OCI-LY7 (cell line): ENCODE measurements around the gene RPP25. TPM values are rescaled to one million over a fixed set of nuclear protein-coding genes. Genes with fewer than 3 reads are reported as not detected.

Experiments used
- BruUV-seq: library from RNA; stranded (reverse); fragments of 400-500 nt; replicated peaks from 2 replicates; lab custom pipeline; 2021; lab: Mats Ljungman, UMichigan
- CTCF ChIA-PET: fragments of 300-600 bp; sonication (Branson Sonifier 250); formaldehyde crosslinking; loops from one replicate; lab custom pipeline; 2022; ENCODE audit warnings: antibody characterized with exemption; ENCODE audit not compliant: unreplicated experiment; lab: Charles Lee
- POLR2A ChIA-PET: fragments of 300-600 bp; sonication (Branson Sonifier 250); formaldehyde crosslinking; loops from one replicate; lab custom pipeline; 2022; ENCODE audit warnings: antibody characterized with exemption; lab: Charles Lee
- DNase-seq: peaks from one replicate; pipeline ENCODE4 v3.0.0-alpha.2; 2015; ENCODE audit warnings: low spot score
- H2AFZ ChIP-seq: fragments of 200-600 bp; sonication (generic), shearing (Covaris generic); 2 replicates; pipeline ENCODE4 v1.6.1; 2014; ENCODE audit warnings: mild to moderate bottlenecking, antibody characterized with exemption, low read length, moderate library complexity
- H3K27ac ChIP-seq: fragments of 200-600 bp; sonication (generic); 2 replicates; pipeline ENCODE4 v1.5.1; 2014; ENCODE audit warnings: mixed run types, low read depth, mild to moderate bottlenecking, moderate library complexity, low read length, inconsistent platforms; ENCODE audit not compliant: poor library complexity, severe bottlenecking
- H3K36me3 ChIP-seq: fragments of 200-600 bp; sonication (generic); 2 replicates; pipeline ENCODE4 v1.6.1; 2014; ENCODE audit warnings: mild to moderate bottlenecking, antibody characterized with exemption, low read length, moderate library complexity, mixed read lengths; ENCODE audit not compliant: insufficient read depth
- H3K4me1 ChIP-seq: fragments of 200-600 bp; sonication (generic); 2 replicates; pipeline ENCODE4 v1.5.1; 2014; ENCODE audit warnings: mild to moderate bottlenecking, low read length; ENCODE audit not compliant: insufficient read depth, poor library complexity, severe bottlenecking
- H3K4me2 ChIP-seq: fragments of 200-600 bp; sonication (generic); 2 replicates; pipeline ENCODE4 v1.6.1; 2014; ENCODE audit warnings: mild to moderate bottlenecking, low read length
- H3K4me3 ChIP-seq: fragments of 200-600 bp; sonication (generic); 2 replicates; pipeline ENCODE4 v1.5.1; 2014; ENCODE audit warnings: mild to moderate bottlenecking, low read depth, low read length; ENCODE audit not compliant: poor library complexity, severe bottlenecking
- H3K79me2 ChIP-seq: fragments of 200-600 bp; sonication (generic); 2 replicates; pipeline ENCODE4 v1.6.1; 2016; ENCODE audit warnings: low read depth, mild to moderate bottlenecking, low read length, moderate library complexity, mixed read lengths; ENCODE audit not compliant: insufficient read depth
- H3K9me2 ChIP-seq: fragments of 200-600 bp; sonication (generic); 2 replicates; pipeline ENCODE4 v1.6.1; 2016; ENCODE audit warnings: mild to moderate bottlenecking, low read length, mixed read lengths; ENCODE audit not compliant: insufficient read depth
- H3K9me3 ChIP-seq: fragments of 200-600 bp; sonication (generic); 2 replicates; pipeline ENCODE4 v1.6.1; 2014; ENCODE audit warnings: mild to moderate bottlenecking, mixed run types, low read length, mixed read lengths
- H4K20me1 ChIP-seq: fragments of 200-600 bp; sonication (generic); 2 replicates; pipeline ENCODE4 v1.6.1; 2014; ENCODE audit warnings: mild to moderate bottlenecking, antibody characterized with exemption, low read length, moderate library complexity, mixed read lengths; ENCODE audit not compliant: insufficient read depth
- EZH2phosphoT487 ChIP-seq: fragments of 200-600 bp; sonication (generic); IDR thresholded peaks from 2 replicates; pipeline ENCODE4 v1.6.1; 2018; ENCODE audit warnings: low read depth, borderline replicate concordance, mild to moderate bottlenecking, mixed run types, antibody characterized with exemption, low read length, moderate library complexity, mixed read lengths
- intact Hi-C: fragments of 100-400 bp; cut with micrococcal nuclease; formaldehyde crosslinking; loops from one replicate; pipeline ENCODE4 v1.10.0; 2022; ENCODE audit not compliant: unreplicated experiment
- total RNA-seq, 2 experiments: library from RNA; depleted of rRNA in 1 of 2; stranded (reverse); fragments of >200 nt in 1 of 2; shearing (Covaris generic) in 1 of 2; gene quantifications; 2 replicates each; pipeline ENCODE4 v1.2.3, GENCODE V29; 2014 to 2022
- TF ChIP-seq, protein P1 (sequence below): fragments of 200-600 bp; sonication (generic); conservative IDR thresholded peaks from 2 replicates; pipeline ENCODE4 v1.5.1; 2014; ENCODE audit warnings: mild to moderate bottlenecking, antibody characterized with exemption, low read length, moderate library complexity, mixed read lengths

Gene RPP25
- total RNA-seq, 2 experiments from 2014 or later: 1.8 to 3.0 TPM

DNA sequence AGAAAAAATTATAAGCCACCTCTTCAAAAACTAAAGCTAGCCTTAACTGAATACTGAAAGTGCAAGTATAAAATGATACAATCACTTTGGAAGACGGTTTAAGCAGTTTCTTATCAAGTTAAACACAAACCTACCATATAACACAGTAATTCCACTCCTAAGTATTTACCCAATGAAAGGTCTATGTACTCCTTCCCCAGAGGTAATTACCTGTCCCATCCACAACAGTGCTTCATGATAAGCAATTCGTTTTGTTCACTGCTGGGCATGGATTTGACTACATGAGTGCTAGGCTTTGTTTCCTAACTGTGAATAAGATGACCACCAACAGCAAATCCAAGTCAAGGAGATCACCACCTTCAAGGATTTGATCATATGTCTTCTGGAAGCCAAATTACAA, 23.0 kb downstream of the RPP25 start:
- peaks cover 15% of the 10 kb centered on the region for H4K20me1 ChIP-seq
- H3K9me2 ChIP-seq: no peaks in the 10 kb centered on the region
- H3K4me3 ChIP-seq: no peak overlapping the region
- no peak overlapping the region for H2AFZ ChIP-seq
- no peak for DNase-seq
- intact Hi-C loops: no loop called here
- BruUV-seq: no TSS peak
- no peaks in the 10 kb centered on the region for H3K9me3 ChIP-seq
- ChIA-PET CTCF (interaction anchor here (0.6 kb wide), 1 partner anchor 301 kb away, joined by 3 read pairs; no protein-coding TSS in a partner anchor), POLR2A (interaction anchor here (1.1 kb wide), 1 partner anchor 27 kb away, joined by 3 read pairs; the partner anchor contains the start of gene FAM219B)
- H3K36me3 ChIP-seq: peaks cover 69% of the 10 kb centered on the region
- H3K4me2 ChIP-seq: peak overlapping the region; percentile 8; the same call in 1 of the 2 replicates
- peaks cover 82% of the 10 kb centered on the region for H3K79me2 ChIP-seq
- no peak overlapping the region for H3K27ac ChIP-seq
- TF ChIP-seq, protein P1, sequence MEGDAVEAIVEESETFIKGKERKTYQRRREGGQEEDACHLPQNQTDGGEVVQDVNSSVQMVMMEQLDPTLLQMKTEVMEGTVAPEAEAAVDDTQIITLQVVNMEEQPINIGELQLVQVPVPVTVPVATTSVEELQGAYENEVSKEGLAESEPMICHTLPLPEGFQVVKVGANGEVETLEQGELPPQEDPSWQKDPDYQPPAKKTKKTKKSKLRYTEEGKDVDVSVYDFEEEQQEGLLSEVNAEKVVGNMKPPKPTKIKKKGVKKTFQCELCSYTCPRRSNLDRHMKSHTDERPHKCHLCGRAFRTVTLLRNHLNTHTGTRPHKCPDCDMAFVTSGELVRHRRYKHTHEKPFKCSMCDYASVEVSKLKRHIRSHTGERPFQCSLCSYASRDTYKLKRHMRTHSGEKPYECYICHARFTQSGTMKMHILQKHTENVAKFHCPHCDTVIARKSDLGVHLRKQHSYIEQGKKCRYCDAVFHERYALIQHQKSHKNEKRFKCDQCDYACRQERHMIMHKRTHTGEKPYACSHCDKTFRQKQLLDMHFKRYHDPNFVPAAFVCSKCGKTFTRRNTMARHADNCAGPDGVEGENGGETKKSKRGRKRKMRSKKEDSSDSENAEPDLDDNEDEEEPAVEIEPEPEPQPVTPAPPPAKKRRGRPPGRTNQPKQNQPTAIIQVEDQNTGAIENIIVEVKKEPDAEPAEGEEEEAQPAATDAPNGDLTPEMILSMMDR: no peak
- no peak for TF ChIP-seq EZH2phosphoT487
- H3K4me1 ChIP-seq: peaks cover 36% of the 10 kb centered on the region

DNA sequence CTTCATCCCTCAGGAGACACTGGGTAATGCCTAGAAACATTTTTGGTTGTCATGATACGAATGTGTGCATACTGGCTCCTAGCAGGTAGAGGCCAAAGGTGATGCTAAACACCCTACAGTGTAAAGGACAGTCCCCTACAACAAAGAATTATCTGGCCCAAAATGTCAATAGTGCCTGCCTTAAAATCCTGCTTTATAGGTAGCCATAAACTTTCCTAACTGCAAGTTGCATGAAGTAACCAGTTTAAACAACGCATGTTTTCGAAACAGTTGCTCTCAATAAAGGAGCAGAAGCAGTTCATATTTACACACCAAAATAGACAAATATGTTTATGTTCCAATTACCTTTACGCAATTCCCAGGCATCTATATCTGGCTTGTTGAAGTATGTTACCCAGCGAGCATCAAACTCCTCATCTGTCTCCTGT, 27.8 kb downstream of the RPP25 start:
- TF ChIP-seq, protein P1: no peak
- no peak for TF ChIP-seq EZH2phosphoT487
- no peaks in the 10 kb centered on the region for H3K9me3 ChIP-seq
- ChIA-PET POLR2A (interaction anchor here (0.6 kb wide), 1 partner anchor 394 kb away, joined by 3 read pairs; no protein-coding TSS in a partner anchor), CTCF (no interaction called here)
- intact Hi-C loops: no loop called here
- H2AFZ ChIP-seq: no peak overlapping the region
- H3K4me2 ChIP-seq: no peak overlapping the region
- peaks cover 10% of the 10 kb centered on the region for H3K4me1 ChIP-seq
- H3K27ac ChIP-seq: no peak overlapping the region
- H3K4me3 ChIP-seq: no peak overlapping the region
- peaks cover 50% of the 10 kb centered on the region for H3K79me2 ChIP-seq
- no peak for DNase-seq
- no peaks in the 10 kb centered on the region for H3K9me2 ChIP-seq
- peaks cover 92% of the 10 kb centered on the region for H3K36me3 ChIP-seq
- H4K20me1 ChIP-seq: 0 out of 2 replicates have a peak, but pooled peaks cover 9% of the 10 kb centered on the region
- no TSS peak for BruUV-seq

DNA sequence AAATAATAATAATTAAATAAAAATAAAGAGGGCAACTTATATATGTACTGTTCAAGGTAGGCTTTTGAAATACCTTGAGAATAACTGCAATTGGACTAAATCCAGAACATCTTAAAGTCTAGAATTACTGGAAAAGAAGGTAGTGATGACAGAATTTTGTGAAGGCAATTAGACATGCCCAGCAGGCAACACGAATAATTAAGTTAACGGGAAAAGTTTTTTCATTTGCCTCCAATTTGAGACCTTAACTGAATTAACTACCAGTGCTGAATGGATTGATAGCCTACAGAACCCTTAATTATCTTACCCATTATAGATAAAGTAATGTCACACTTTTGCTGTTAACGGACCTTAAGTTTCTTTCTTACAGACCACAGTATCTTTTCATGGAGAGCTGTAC, 32.0 kb downstream of the RPP25 start:
- POLR2A ChIA-PET: interaction anchor here (0.6 kb wide), 2 partner anchors 11 to 43 kb away, joined by 3 to 5 read pairs; no protein-coding TSS in a partner anchor
- Histone ChIP-seq H3K4me2 (no peak overlapping the region), H4K20me1 (0 out of 2 replicates have a peak, but pooled peaks cover 8% of the 10 kb centered on the region), H3K4me3 (no peak overlapping the region), H3K9me2 (no peaks in the 10 kb centered on the region), H3K79me2 (peaks cover 16% of the 10 kb centered on the region; the same call in 1 of the 2 replicates), H3K9me3 (no peaks in the 10 kb centered on the region), H2AFZ (no peak overlapping the region), H3K36me3 (peaks cover 96% of the 10 kb centered on the region), H3K4me1 (no peaks in the 10 kb centered on the region), H3K27ac (no peak overlapping the region)
- CTCF ChIA-PET: no interaction called here
- TSS peak; percentile 29 for BruUV-seq
- intact Hi-C loops: no loop called here
- TF ChIP-seq, protein P1: no peak
- no peak for TF ChIP-seq EZH2phosphoT487
- DNase-seq: no peak
